DND-41 (cell line): Measurements from ENCODE around the gene PDE4D.

Experiments used
- ATAC-seq: fragments of 200-7000 bp; cut with Tn5 transposase; 3 replicates; pipeline ENCODE4 v1.9.1; 2021; ENCODE audit warnings: low read depth; ENCODE audit not compliant: insufficient read depth
- DNase-seq: peaks from one replicate; pipeline ENCODE4 v3.0.0-alpha.2; 2020
- H2AFZ ChIP-seq: 2 replicates; pipeline ENCODE4 v1.6.0; 2012; ENCODE audit warnings: low read depth, low read length
- H3K27ac ChIP-seq: 2 replicates; pipeline ENCODE4 v1.5.1; 2012; ENCODE audit warnings: low read length, inconsistent platforms
- H3K27me3 ChIP-seq: fragments of 200-600 bp; sonication (generic); 2 replicates; pipeline ENCODE4 v1.6.0; 2012; ENCODE audit warnings: low read length, mild to moderate bottlenecking, inconsistent platforms; ENCODE audit not compliant: insufficient read depth, poor library complexity
- H3K36me3 ChIP-seq: 2 replicates; pipeline ENCODE4 v1.5.1; 2012; ENCODE audit warnings: low read length, inconsistent platforms; ENCODE audit not compliant: insufficient read depth
- H3K4me1 ChIP-seq: 2 replicates; pipeline ENCODE4 v1.5.1; 2012; ENCODE audit warnings: mild to moderate bottlenecking, low read length; ENCODE audit not compliant: insufficient read depth
- H3K4me2 ChIP-seq: 2 replicates; pipeline ENCODE4 v1.6.0; 2012; ENCODE audit warnings: mild to moderate bottlenecking, moderate library complexity, low read length, inconsistent platforms; ENCODE audit not compliant: insufficient read depth
- H3K4me3 ChIP-seq, 2 experiments: fragments of 200-600 bp in 1 of 2; shearing (Covaris generic) in 1 of 2; 2 replicates each; pipeline ENCODE4 v1.5.1; 2012 to 2016; ENCODE audit warnings: inconsistent platforms in 2 of 2, low read length in 2 of 2, mild to moderate bottlenecking in 2 of 2, low read depth in 1 of 2, moderate library complexity in 1 of 2
- H3K79me2 ChIP-seq: 2 replicates; pipeline ENCODE4 v1.6.0; 2012; ENCODE audit warnings: low read length, inconsistent platforms; ENCODE audit not compliant: insufficient read depth
- H3K9ac ChIP-seq: 2 replicates; pipeline ENCODE4 v1.6.0; 2012; ENCODE audit warnings: low read depth, mild to moderate bottlenecking, inconsistent platforms, low read length, moderate library complexity
- H3K9me3 ChIP-seq: 2 replicates; pipeline ENCODE4 v1.5.1; 2012; ENCODE audit warnings: low read length, moderate library complexity, mild to moderate bottlenecking, inconsistent platforms; ENCODE audit not compliant: insufficient read depth, severe bottlenecking
- H4K20me1 ChIP-seq: 2 replicates; pipeline ENCODE4 v1.6.0; 2012; ENCODE audit warnings: low read length; ENCODE audit not compliant: insufficient read depth
- EZH2 ChIP-seq: IDR thresholded peaks from 3 replicates; pipeline ENCODE4 v1.6.1; 2012; ENCODE audit warnings: borderline replicate concordance, low read depth, mild to moderate bottlenecking, moderate library complexity, low read length, inconsistent platforms; ENCODE audit not compliant: severe bottlenecking
- TF ChIP-seq, protein P1 (sequence below): IDR thresholded peaks from 2 replicates; pipeline ENCODE4 v1.5.1; 2012; ENCODE audit warnings: borderline replicate concordance, low read length, moderate library complexity, mild to moderate bottlenecking; ENCODE audit not compliant: poor library complexity, severe bottlenecking; ENCODE audit errors: extremely low read depth

PDE4D gene

DNA sequence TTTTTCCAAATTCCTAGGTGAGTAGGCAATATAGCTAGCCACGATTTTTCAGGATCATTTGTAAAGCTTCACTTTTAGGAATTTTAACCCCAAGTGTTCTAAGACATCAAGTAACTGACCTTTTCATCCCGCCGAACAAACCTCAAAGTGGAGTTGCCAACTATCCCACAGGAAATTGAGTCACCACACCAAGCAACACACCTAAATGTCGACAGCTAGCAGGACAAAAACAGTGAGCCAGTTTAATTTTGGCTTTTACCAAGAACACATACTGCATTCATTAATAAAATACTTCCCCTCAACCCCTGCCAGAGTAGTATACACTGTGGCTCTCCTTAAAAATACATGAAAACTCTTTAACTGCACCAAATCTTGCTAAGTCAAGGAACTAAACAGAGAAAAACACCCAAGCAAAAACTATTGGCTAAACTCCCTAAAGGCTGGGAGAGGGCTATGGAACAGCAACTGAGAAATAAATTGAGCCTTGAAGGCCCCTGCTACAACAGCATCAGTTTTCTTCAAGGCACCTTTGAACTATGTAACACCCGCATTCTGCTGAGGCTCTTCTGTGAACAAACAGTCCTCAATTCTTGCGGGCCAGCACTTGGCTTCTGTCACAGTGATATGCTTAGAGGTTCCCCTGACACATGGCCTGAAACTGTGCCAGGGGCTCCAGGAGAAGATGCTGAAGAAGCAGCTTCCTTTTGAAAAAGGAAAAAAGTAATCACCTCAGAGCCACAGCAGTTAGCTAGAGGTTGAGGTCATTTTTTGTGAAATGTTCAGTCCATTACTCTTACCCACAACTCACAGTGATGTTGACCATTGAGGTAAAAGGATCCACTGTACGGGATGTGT is 851.1 kb downstream of the PDE4D start:
- Histone ChIP-seq H3K36me3 (no peaks in the 10 kb centered on the region), H3K27ac (no peak overlapping the region), H2AFZ (no peak overlapping the region), H3K4me2 (no peak overlapping the region), H3K9me3 (no peaks in the 10 kb centered on the region), H4K20me1 (no peaks in the 10 kb centered on the region), H3K79me2 (no peaks in the 10 kb centered on the region), H3K4me1 (peaks cover 10% of the 10 kb centered on the region), H3K27me3 (no peaks in the 10 kb centered on the region), H3K9ac (no peak overlapping the region), H3K4me3 (no peak overlapping the region)
- TF ChIP-seq, protein P1, sequence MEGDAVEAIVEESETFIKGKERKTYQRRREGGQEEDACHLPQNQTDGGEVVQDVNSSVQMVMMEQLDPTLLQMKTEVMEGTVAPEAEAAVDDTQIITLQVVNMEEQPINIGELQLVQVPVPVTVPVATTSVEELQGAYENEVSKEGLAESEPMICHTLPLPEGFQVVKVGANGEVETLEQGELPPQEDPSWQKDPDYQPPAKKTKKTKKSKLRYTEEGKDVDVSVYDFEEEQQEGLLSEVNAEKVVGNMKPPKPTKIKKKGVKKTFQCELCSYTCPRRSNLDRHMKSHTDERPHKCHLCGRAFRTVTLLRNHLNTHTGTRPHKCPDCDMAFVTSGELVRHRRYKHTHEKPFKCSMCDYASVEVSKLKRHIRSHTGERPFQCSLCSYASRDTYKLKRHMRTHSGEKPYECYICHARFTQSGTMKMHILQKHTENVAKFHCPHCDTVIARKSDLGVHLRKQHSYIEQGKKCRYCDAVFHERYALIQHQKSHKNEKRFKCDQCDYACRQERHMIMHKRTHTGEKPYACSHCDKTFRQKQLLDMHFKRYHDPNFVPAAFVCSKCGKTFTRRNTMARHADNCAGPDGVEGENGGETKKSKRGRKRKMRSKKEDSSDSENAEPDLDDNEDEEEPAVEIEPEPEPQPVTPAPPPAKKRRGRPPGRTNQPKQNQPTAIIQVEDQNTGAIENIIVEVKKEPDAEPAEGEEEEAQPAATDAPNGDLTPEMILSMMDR: no peak
- TF ChIP-seq EZH2: no peak
- DNase-seq (no peak), ATAC-seq (no peak)

DNA sequence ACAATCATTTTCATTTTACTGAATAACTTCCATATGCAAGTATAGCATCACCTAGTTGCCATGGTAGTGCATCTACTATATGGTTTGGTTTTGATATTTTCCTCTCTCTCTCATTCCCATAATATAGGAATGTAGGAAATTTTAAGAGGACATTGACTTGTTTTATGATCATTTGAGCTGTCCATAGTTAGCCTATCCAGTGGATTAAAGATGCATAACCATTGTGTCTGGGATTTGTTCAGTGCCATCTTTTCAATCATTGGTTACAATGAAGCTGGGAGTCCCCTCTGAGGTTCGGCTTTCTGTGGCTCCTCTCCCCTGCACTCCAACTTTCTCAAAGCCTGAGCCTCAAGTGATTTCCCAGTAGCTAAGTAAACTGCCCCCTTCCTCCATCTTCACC is 852.2 kb downstream of the PDE4D start:
- Histone ChIP-seq H2AFZ (no peak overlapping the region), H3K27ac (no peak overlapping the region), H4K20me1 (no peaks in the 10 kb centered on the region), H3K9me3 (no peaks in the 10 kb centered on the region), H3K9ac (no peak overlapping the region), H3K79me2 (no peaks in the 10 kb centered on the region), H3K4me3 (no peak overlapping the region), H3K36me3 (no peaks in the 10 kb centered on the region), H3K4me1 (peaks cover 10% of the 10 kb centered on the region), H3K4me2 (no peak overlapping the region), H3K27me3 (no peaks in the 10 kb centered on the region)
- no peak for TF ChIP-seq EZH2
- TF ChIP-seq, protein P1: no peak
- ATAC-seq: no peak
- no peak for DNase-seq

DNA sequence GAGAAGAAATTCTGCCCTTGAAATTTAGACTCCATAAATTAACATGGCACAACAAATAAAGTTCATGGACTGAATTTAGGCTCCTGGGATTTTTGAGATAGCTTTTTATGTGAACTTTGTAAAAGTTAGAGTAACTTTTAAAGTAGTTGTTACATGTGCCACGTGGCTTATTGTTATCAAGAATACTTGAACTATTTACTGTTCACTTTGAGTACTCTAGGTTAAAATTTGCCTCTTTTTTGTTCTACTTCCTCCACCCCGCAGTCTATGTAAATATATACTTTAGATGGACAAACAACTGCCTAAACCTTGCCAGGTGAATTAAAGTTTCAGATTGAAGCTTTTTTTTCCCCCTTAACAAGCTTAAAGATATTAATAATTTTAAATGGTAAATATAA is 852.7 kb downstream of the PDE4D start:
- ATAC-seq (no peak), DNase-seq (no peak)
- Histone ChIP-seq H2AFZ (no peak overlapping the region), H3K4me3 (no peak overlapping the region), H3K27ac (no peak overlapping the region), H4K20me1 (no peaks in the 10 kb centered on the region), H3K4me2 (no peak overlapping the region), H3K27me3 (no peaks in the 10 kb centered on the region), H3K79me2 (no peaks in the 10 kb centered on the region), H3K4me1 (peaks cover 10% of the 10 kb centered on the region), H3K9ac (no peak overlapping the region), H3K36me3 (no peaks in the 10 kb centered on the region), H3K9me3 (no peaks in the 10 kb centered on the region)
- TF ChIP-seq, protein P1: no peak
- no peak for TF ChIP-seq EZH2
